Ovary (tissue), 9 donors: ENCODE data around the gene ADGRA1. TPM values are rescaled to one million over a fixed set of nuclear protein-coding genes. Genes with fewer than 3 reads are reported as not detected.

ENCODE experiments used
- DNase-seq, 5 donors: peaks; one replicate each; pipeline ENCODE4 v3.0.0-alpha.2; 2019 to 2020
- H3K27ac ChIP-seq, 2 donors: fragments of 200-600 bp; one replicate each; pipeline versions ENCODE4 v1.5.1 to v1.8.0; 2019 to 2022
- H3K27me3 ChIP-seq: fragments of 200-600 bp; one replicate; pipeline ENCODE4 v1.8.0; 2022
- H3K36me3 ChIP-seq: fragments of 200-600 bp; sonication (generic); one replicate; pipeline ENCODE4 v1.5.1; 2019
- H3K4me1 ChIP-seq: one replicate; pipeline ENCODE4 v1.8.1; 2013; ENCODE audit warnings: mild to moderate bottlenecking, moderate library complexity; ENCODE audit not compliant: insufficient read depth
- H3K4me3 ChIP-seq: fragments of 200-600 bp; sonication (generic); one replicate; pipeline ENCODE4 v1.5.1; 2017
- H3K9me3 ChIP-seq, 2 donors: fragments of 200-600 bp in 1 of 2; sonication (generic) in 1 of 2; one replicate each; pipeline versions ENCODE4 v1.5.1 to v1.8.1; 2013 to 2019; ENCODE audit warnings: mild to moderate bottlenecking in 1 of 2, moderate library complexity in 1 of 2
- CTCF ChIP-seq, 3 donors: fragments of 450-650 bp in 2 of 3; fragments of 200-600 bp in 1 of 3; IDR thresholded peaks; one replicate each; pipeline versions ENCODE4 v1.5.1 to v1.8.0; 2016 to 2022; ENCODE audit warnings: antibody characterized with exemption in 3 of 3, mild to moderate bottlenecking in 1 of 3
- EP300 ChIP-seq: sonication (generic); formaldehyde crosslinking; IDR thresholded peaks from one replicate; pipeline ENCODE4 v1.6.1; 2017; ENCODE audit warnings: antibody characterized with exemption
- POLR2A ChIP-seq: fragments of 450-650 bp; IDR thresholded peaks from one replicate; pipeline ENCODE4 v1.6.1; 2017; ENCODE audit warnings: antibody characterized with exemption, mild to moderate bottlenecking, moderate library complexity
- WGBS, 3 donors: extraction: QIAGEN DNeasy Blood & Tissue Kit in 1 of 3; methylation state at CpG; one replicate each; pipeline versions ENCODE4 v1.1.5 to v1.1.7; 2013 to 2017; 5-methylcytosine and 5-hydroxymethylcytosine counted together
- intact Hi-C, 4 donors: fragments of 100-400 bp; cut with DNase I; formaldehyde crosslinking; loops; one replicate each; pipeline versions ENCODE4 v1.11.0 to v1.15.1; 2022 to 2023
- polyA plus RNA-seq, 2 donors: library from polyadenylated mRNA; stranded (reverse); fragments of 200-250 nt in 1 of 2; fragments of 350-450 nt in 1 of 2; fragmentation: Illumina TruSeq in 1 of 2; extraction: RNeasy Lipid Tissue Mini Kit (QIAGEN cat#74804) in 1 of 2; gene quantifications; one replicate each; pipeline ENCODE4 v1.2.3, GENCODE V29; 2013 to 2014
- total RNA-seq, 7 donors: library from RNA; depleted of rRNA in 2 of 7; stranded (reverse); fragments of >200 nt in 2 of 7; fragmentation: NEBNext Ultra II Directional in 3 of 7; extraction: Animal tissue kit (Norgen Biotek cat#: 25700) in 3 of 7; gene quantifications; one replicate each; pipeline versions ENCODE4 v1.1.0 to v1.2.4, GENCODE V29; 2016 to 2023
- donor health status: DM: no; HTN: no; CAD: no; lungs with moderate emphysema.
- donor health status: DM: no; HTN: no; CAD: no.
- donor health status: Bipolar disorder and iron deficiency.
- donor health status: DM: yes; HTN: yes; CAD: no.
- donor health status: DM: no; HTN: no; CAD: no.
- donor health status: DM: yes; HTN: yes; CAD: no.

Gene ADGRA1
- total and polyA plus RNA-seq, 9 donors: 0.07 to 0.92 (median 0.13) TPM; not detected in 5

- no peaks in the 10 kb centered on the region for H3K9me3 ChIP-seq
- H3K4me1 ChIP-seq: no peaks in the 10 kb centered on the region
- no peak for DNase-seq
- H3K36me3 ChIP-seq: no peaks in the 10 kb centered on the region
- intact Hi-C loops: no loop called here
- no peak for TF ChIP-seq POLR2A
- no peak for TF ChIP-seq EP300
- no peak for TF ChIP-seq CTCF (IDR thresholded peaks at IDR 0.05)
- 71 to 76% (median 73%) methylated on average over 18 to 19 of the region's 19 CpGs for WGBS, 3 donors
- no peak overlapping the region for H3K4me3 ChIP-seq
- no peak overlapping the region for H3K27ac ChIP-seq
- H3K27me3 ChIP-seq: no peaks in the 10 kb centered on the region
These were observed 31.0 kb upstream of the ADGRA1 start for GRCh38 chr10:133056651-133057178.

GRCh38 chr10:133058331-133059092, 29.2 kb upstream of the ADGRA1 start:
- Histone ChIP-seq H3K36me3 (no peaks in the 10 kb centered on the region), H3K27me3 (no peaks in the 10 kb centered on the region), H3K4me3 (no peak overlapping the region), H3K27ac (no peak overlapping the region), H3K4me1 (no peaks in the 10 kb centered on the region), H3K9me3 (no peaks in the 10 kb centered on the region)
- 32 to 33% (median 33%) methylated on average over 13 of the region's 13 CpGs for WGBS, 3 donors
- TF ChIP-seq EP300: no peak
- no peak for TF ChIP-seq POLR2A
- TF ChIP-seq CTCF (IDR thresholded peaks at IDR 0.05): no peak
- intact Hi-C loops: no loop called here
- DNase-seq: no peak

GRCh38 chr10:133059093-133059470, 28.6 kb upstream of the ADGRA1 start:
- WGBS, 3 donors: 84 to 88% (median 88%) methylated on average over 7 of the region's 7 CpGs
- DNase-seq: no peak
- no peaks in the 10 kb centered on the region for H3K4me1 ChIP-seq
- H3K9me3 ChIP-seq: no peaks in the 10 kb centered on the region
- no peak for TF ChIP-seq POLR2A
- no peak for TF ChIP-seq EP300
- TF ChIP-seq CTCF (IDR thresholded peaks at IDR 0.05): no peak
- intact Hi-C loops: no loop called here
- H3K27me3 ChIP-seq: no peaks in the 10 kb centered on the region
- H3K27ac ChIP-seq: no peak overlapping the region
- H3K4me3 ChIP-seq: no peak overlapping the region
- no peaks in the 10 kb centered on the region for H3K36me3 ChIP-seq

GRCh38 chr10:133059571-133059970, 28.2 kb upstream of the ADGRA1 start:
- Histone ChIP-seq H3K27me3 (no peaks in the 10 kb centered on the region), H3K36me3 (no peaks in the 10 kb centered on the region), H3K27ac (no peak overlapping the region), H3K4me1 (no peaks in the 10 kb centered on the region), H3K9me3 (no peaks in the 10 kb centered on the region), H3K4me3 (no peak overlapping the region)
- intact Hi-C loops: no loop called here
- DNase-seq: no peak
- TF ChIP-seq CTCF (IDR thresholded peaks at IDR 0.05) (no peak), EP300 (no peak), POLR2A (no peak)
- 74 to 85% (median 79%) methylated on average over 8 to 9 of the region's 9 CpGs for whole genome bisulfite sequencing, 3 donors
